Measurements from ENCODE around the gene ZC3H10. TPM values are rescaled to one million over a fixed set of nuclear protein-coding genes. Genes with fewer than 3 reads are reported as not detected.

Gene ZC3H10
- total RNA-seq, 1 experiment from 2014 or later: 8.7 TPM

DNA sequence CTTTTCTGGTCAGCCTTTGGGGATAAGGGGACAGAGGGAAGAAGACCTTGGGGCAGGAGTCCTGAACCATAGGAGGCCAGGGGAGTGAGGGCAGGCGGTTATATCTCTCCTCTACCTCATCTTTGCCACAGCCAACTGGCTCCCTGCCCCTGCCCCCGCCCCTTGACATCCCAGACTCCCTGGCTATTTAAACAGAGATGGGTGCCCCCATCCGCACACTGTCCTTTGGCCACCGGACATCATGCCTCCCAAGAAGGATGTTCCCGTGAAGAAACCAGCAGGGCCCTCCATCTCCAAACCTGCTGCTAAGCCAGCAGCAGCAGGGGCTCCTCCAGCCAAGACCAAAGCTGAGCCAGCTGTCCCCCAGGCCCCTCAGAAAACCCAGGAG lies 35.6 kb downstream of the ZC3H10 start:
- Histone ChIP-seq H3K9me3 (ENCODE audit: control insufficient read depth in 1 of 2, insufficient read depth in 1 of 2, low read depth in 1 of 2, low read length in 2 of 2) (no peaks in the 10 kb centered on the region), H3K4me3 (replicated peaks in 1 of 2; ENCODE audit: low read depth in 1 of 2, low read length in 2 of 2) (peak overlapping the region in 1 of 2 experiments; percentile 71; a peak in 3 of 4 replicates)
- intact Hi-C loops (cut with micrococcal nuclease): loop anchor here (2.0 kb wide), 1 partner anchor 25 kb away; the partner anchor contains the start of gene ESYT1

More for the DNA sequence above, 35.6 kb downstream of the ZC3H10 start:
- no peak for DNase-seq (ENCODE audit: low read depth, low spot score)
- no peaks in the 10 kb centered on the region; a peak in 1 of 4 replicates for H3K36me3 ChIP-seq (ENCODE audit: control insufficient read depth in 1 of 2, insufficient read depth in 2 of 2, low read length in 2 of 2)
- ChIA-PET POLR2A (no interaction called here), CTCF (no interaction called here), RAD21 (ENCODE audit: low non-redundant PET in 1 of 2, low total read pairs in 2 of 2, uncharacterized antibody in 2 of 2, unreplicated experiment in 2 of 2) (no interaction called here)
- no peaks in the 10 kb centered on the region for H3K9me2 ChIP-seq (ENCODE audit: insufficient read depth)
- H3K27ac ChIP-seq (ENCODE audit: low read depth, low read length): no peak overlapping the region
- no peaks in the 10 kb centered on the region for H3K27me3 ChIP-seq (ENCODE audit: insufficient read depth, low read length)
- no TSS peak for BruUV-seq (replicated peaks)
- H3K4me1 ChIP-seq (ENCODE audit: control insufficient read depth in 1 of 2, insufficient read depth in 2 of 2, low read length in 2 of 2): peaks cover 18 to 30% of the 10 kb centered on the region in 2 experiments
- no peak for TF ChIP-seq POLR2A (IDR thresholded peaks at IDR 0.05; ENCODE audit: borderline replicate concordance, extremely low read depth, insufficient read depth, insufficient read length)
- no peak for TF ChIP-seq CBX3 (IDR thresholded peaks at IDR 0.05; ENCODE audit: low read depth)
- no peak for TF ChIP-seq SRF (IDR thresholded peaks at IDR 0.05; ENCODE audit: low read depth)
- no peak for TF ChIP-seq ZNF274 (IDR thresholded peaks at IDR 0.05; ENCODE audit: low read depth, low read length)
- TF ChIP-seq EGR1 (IDR thresholded peaks at IDR 0.05; ENCODE audit: low read depth): no peak
- TF ChIP-seq, protein P1, sequence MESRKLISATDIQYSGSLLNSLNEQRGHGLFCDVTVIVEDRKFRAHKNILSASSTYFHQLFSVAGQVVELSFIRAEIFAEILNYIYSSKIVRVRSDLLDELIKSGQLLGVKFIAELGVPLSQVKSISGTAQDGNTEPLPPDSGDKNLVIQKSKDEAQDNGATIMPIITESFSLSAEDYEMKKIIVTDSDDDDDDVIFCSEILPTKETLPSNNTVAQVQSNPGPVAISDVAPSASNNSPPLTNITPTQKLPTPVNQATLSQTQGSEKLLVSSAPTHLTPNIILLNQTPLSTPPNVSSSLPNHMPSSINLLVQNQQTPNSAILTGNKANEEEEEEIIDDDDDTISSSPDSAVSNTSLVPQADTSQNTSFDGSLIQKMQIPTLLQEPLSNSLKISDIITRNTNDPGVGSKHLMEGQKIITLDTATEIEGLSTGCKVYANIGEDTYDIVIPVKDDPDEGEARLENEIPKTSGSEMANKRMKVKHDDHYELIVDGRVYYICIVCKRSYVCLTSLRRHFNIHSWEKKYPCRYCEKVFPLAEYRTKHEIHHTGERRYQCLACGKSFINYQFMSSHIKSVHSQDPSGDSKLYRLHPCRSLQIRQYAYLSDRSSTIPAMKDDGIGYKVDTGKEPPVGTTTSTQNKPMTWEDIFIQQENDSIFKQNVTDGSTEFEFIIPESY (IDR thresholded peaks at IDR 0.05; ENCODE audit: extremely low read depth, insufficient replicate concordance, low read length): no peak
- TF ChIP-seq, protein P2, sequence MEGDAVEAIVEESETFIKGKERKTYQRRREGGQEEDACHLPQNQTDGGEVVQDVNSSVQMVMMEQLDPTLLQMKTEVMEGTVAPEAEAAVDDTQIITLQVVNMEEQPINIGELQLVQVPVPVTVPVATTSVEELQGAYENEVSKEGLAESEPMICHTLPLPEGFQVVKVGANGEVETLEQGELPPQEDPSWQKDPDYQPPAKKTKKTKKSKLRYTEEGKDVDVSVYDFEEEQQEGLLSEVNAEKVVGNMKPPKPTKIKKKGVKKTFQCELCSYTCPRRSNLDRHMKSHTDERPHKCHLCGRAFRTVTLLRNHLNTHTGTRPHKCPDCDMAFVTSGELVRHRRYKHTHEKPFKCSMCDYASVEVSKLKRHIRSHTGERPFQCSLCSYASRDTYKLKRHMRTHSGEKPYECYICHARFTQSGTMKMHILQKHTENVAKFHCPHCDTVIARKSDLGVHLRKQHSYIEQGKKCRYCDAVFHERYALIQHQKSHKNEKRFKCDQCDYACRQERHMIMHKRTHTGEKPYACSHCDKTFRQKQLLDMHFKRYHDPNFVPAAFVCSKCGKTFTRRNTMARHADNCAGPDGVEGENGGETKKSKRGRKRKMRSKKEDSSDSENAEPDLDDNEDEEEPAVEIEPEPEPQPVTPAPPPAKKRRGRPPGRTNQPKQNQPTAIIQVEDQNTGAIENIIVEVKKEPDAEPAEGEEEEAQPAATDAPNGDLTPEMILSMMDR (IDR thresholded peaks at IDR 0.05 in 2 of 3, conservative IDR thresholded peaks at IDR 0.05 in 1 of 3; ENCODE audit: borderline replicate concordance in 1 of 3, insufficient read depth in 1 of 3, low read depth in 2 of 3, low read length in 2 of 3): no peak
- TF ChIP-seq SIN3A (IDR thresholded peaks at IDR 0.05; ENCODE audit: low read depth): no peak
- no peak for TF ChIP-seq SP1 (IDR thresholded peaks at IDR 0.05; ENCODE audit: low read depth)
- no peak for ATAC-seq
- peak overlapping the region; percentile 81 for H3K4me2 ChIP-seq (ENCODE audit: low read length)
- H3K79me2 ChIP-seq (ENCODE audit: insufficient read depth, low read length): peaks cover 6% of the 10 kb centered on the region
- peak overlapping the region; percentile 80 for H3K9ac ChIP-seq (ENCODE audit: low read length)
- H2AFZ ChIP-seq (ENCODE audit: low read depth, low read length, poor library complexity, severe bottlenecking): no peak overlapping the region
- no peaks in the 10 kb centered on the region for H4K20me1 ChIP-seq (ENCODE audit: insufficient read depth)
